ENCODE data around the gene MAGI2.
A peak's percentile ranks its signal among the peaks of the same experiment; 100 is the strongest.

MAGI2 gene

GRCh38 chr7:78047800-78048199 lies 1405.7 kb downstream of the MAGI2 start:
- H3K4me3 ChIP-seq (ENCODE audit: low read depth, low read length), result no peak overlapping the region
- no peaks in the 10 kb centered on the region for H3K27me3 ChIP-seq (replicated peaks)
- H3K27ac ChIP-seq, result no peak overlapping the region
- no peak for DNase-seq
- in situ Hi-C loops (cut with HindIII; ENCODE audit: low pct_ligation_motif_present, low sequenced_read_pairs), result no loop called here
- no peaks in the 10 kb centered on the region for H3K36me3 ChIP-seq (replicated peaks)
- TF ChIP-seq, protein P1, sequence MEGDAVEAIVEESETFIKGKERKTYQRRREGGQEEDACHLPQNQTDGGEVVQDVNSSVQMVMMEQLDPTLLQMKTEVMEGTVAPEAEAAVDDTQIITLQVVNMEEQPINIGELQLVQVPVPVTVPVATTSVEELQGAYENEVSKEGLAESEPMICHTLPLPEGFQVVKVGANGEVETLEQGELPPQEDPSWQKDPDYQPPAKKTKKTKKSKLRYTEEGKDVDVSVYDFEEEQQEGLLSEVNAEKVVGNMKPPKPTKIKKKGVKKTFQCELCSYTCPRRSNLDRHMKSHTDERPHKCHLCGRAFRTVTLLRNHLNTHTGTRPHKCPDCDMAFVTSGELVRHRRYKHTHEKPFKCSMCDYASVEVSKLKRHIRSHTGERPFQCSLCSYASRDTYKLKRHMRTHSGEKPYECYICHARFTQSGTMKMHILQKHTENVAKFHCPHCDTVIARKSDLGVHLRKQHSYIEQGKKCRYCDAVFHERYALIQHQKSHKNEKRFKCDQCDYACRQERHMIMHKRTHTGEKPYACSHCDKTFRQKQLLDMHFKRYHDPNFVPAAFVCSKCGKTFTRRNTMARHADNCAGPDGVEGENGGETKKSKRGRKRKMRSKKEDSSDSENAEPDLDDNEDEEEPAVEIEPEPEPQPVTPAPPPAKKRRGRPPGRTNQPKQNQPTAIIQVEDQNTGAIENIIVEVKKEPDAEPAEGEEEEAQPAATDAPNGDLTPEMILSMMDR (IDR thresholded peaks at IDR 0.05; ENCODE audit: low read depth, low read length, missing control alignments), result no peak

DNA sequence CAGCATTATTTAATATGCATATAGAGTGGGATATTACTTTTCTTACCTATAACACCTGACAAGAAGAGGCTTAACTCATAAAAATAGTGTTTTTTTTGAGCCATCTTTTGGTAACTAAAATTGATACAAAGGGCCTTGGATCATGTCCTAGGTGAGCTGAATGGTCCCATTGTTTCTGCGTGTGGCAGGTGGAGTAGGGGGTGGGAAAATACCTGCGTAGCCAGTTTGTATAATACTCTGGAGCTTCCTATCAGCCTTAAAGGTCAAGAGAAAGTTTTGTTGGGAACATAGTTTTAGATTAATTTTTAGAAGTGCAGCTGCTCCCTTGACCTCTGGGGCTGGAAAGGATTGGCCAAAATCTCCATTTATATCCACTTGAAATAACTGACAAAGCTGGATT lies 1410.3 kb downstream of the MAGI2 start:
- H3K4me3 ChIP-seq (ENCODE audit: low read depth, low read length), result no peak overlapping the region
- in situ Hi-C loops (cut with HindIII; ENCODE audit: low pct_ligation_motif_present, low sequenced_read_pairs), result no loop called here
- no peaks in the 10 kb centered on the region for H3K27me3 ChIP-seq (replicated peaks)
- no peak for DNase-seq
- TF ChIP-seq, protein P1 (IDR thresholded peaks at IDR 0.05; ENCODE audit: low read depth, low read length, missing control alignments), result no peak
- no peak overlapping the region for H3K27ac ChIP-seq
- H3K36me3 ChIP-seq (replicated peaks), result no peaks in the 10 kb centered on the region

DNA sequence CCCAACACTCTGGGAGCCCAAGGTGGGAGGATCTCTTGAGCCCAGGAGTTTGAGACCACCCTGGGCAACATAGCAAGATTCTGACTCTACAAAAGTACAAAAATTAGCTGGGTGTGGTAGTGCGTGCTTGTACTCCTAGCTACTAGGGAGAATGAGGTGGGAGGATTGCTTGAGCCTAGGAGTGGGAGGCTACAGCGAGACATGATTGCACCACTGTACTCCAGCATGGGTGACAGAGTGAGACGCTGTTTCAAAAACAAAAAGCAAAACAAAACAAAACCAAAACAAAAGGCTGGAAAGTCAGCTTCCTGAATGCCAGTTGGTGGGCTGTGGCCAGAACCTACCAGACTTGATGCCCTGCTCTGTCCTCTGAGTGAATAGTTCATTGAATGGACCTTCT lies 1412.0 kb downstream of the MAGI2 start:
- Histone ChIP-seq H3K4me3 (ENCODE audit: low read depth, low read length) (no peak overlapping the region), H3K27me3 (replicated peaks) (no peaks in the 10 kb centered on the region), H3K36me3 (replicated peaks) (no peaks in the 10 kb centered on the region), H3K27ac (no peak overlapping the region)
- in situ Hi-C loops (cut with HindIII; ENCODE audit: low pct_ligation_motif_present, low sequenced_read_pairs), result no loop called here
- TF ChIP-seq, protein P1 (IDR thresholded peaks at IDR 0.05; ENCODE audit: low read depth, low read length, missing control alignments), result no peak
- DNase-seq, result no peak

DNA sequence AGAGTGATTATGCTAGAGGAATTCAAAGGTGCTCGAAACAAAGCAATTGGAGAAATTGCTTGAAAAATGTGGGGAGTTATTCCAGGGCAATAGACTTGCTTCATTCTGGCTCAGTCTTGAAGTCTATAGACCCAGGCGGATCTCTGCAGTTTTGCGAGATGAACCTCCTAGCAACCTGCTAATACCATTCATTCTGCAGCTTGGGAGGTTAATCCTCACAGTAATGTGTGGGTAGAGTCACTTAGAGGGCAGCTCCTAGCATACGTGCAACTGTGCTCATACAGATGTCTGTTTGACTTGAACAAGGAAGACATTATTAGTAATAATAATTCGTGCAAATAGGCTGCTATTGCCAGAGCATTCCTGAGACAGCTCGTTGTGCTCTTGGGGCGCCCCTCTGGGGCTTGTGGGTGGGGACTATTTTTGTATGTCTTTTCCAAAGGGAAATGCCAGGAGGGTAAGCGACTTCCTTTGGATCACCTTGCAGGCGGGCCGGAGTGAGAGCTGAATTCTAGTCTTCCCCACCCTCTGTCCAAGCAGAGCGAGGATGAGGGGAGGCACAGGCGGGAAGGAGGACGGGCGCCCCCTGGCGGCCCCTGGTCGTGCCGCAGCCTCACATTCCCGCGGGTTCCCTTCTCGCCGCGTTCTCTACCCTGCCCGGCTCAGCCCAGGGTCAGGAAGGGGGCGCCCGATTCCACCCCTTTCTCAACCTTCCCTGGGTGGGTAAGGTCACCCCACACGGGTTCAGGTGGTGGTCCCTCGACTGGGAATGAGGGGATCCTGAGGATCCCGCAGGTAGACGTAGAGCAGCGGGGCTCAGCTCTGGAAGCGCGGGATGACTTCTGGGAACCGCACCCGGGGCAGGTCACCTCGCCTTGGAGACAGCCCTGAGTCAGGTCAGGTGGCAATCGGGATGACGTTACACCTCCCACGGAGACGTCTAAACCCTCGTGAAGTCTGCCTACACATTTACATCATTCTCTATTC lies 1413.4 kb downstream of the MAGI2 start:
- in situ Hi-C loops (cut with HindIII; ENCODE audit: low pct_ligation_motif_present, low sequenced_read_pairs), result no loop called here
- TF ChIP-seq, protein P1 (IDR thresholded peaks at IDR 0.05; ENCODE audit: low read depth, low read length, missing control alignments), result peak; percentile 46
- DNase-seq, result no peak

GRCh38 chr7:78038465-78039080 lies 1414.9 kb downstream of the MAGI2 start:
- no peak for DNase-seq
- in situ Hi-C loops (cut with HindIII; ENCODE audit: low pct_ligation_motif_present, low sequenced_read_pairs), result no loop called here
- no peak overlapping the region for H3K27ac ChIP-seq
- TF ChIP-seq, protein P1 (IDR thresholded peaks at IDR 0.05; ENCODE audit: low read depth, low read length, missing control alignments), result no peak
- no peaks in the 10 kb centered on the region for H3K36me3 ChIP-seq (replicated peaks)
- H3K27me3 ChIP-seq (replicated peaks), result no peaks in the 10 kb centered on the region
- no peak overlapping the region for H3K4me3 ChIP-seq (ENCODE audit: low read depth, low read length)

More for the DNA sequence above, 1413.4 kb downstream of the MAGI2 start:
- no peak overlapping the region for H3K4me3 ChIP-seq (ENCODE audit: low read depth, low read length)
- no peaks in the 10 kb centered on the region for H3K27me3 ChIP-seq (replicated peaks)
- no peak overlapping the region for H3K27ac ChIP-seq
- no peaks in the 10 kb centered on the region for H3K36me3 ChIP-seq (replicated peaks)
